Endothelial cell of umbilical vein (primary cell): ENCODE data around the gene CDCA5.
A peak's percentile ranks its signal among the peaks of the same experiment; 100 is the strongest.

Experiments
- EZH2 ChIP-seq: IDR thresholded peaks from 2 replicates; pipeline ENCODE4 v1.6.1; 2012; ENCODE audit warnings: borderline replicate concordance, low read depth, mild to moderate bottlenecking, moderate library complexity, low read length, inconsistent platforms; ENCODE audit not compliant: severe bottlenecking
- JUN ChIP-seq: IDR thresholded peaks from 2 replicates; pipeline ENCODE4 v1.6.1; 2011; ENCODE audit warnings: borderline replicate concordance, low read depth; ENCODE audit not compliant: insufficient read length, insufficient read depth
- POLR2A ChIP-seq: IDR thresholded peaks from 2 replicates; pipeline ENCODE4 v1.6.1; 2012; ENCODE audit warnings: low read depth, mild to moderate bottlenecking, control low read depth, low read length
- POLR2AphosphoS5 ChIP-seq: IDR thresholded peaks from 2 replicates; pipeline ENCODE4 v1.6.1; 2012; ENCODE audit warnings: low read depth, mild to moderate bottlenecking, control low read depth, low read length, moderate library complexity; ENCODE audit not compliant: insufficient read depth
- TF ChIP-seq, protein P1 (sequence below), 2 donors: IDR thresholded peaks; 1 replicate in 1 of 2; 2 replicates in 1 of 2; pipeline ENCODE4 v1.5.1; 2011; ENCODE audit warnings: low read length in 2 of 2, mild to moderate bottlenecking in 2 of 2, moderate library complexity in 2 of 2, control low read depth in 1 of 2, inconsistent platforms in 1 of 2, low read depth in 1 of 2; ENCODE audit not compliant: insufficient read depth in 1 of 2; ENCODE audit errors: extremely low read depth in 1 of 2
- TF ChIP-seq, protein P2 (sequence below): IDR thresholded peaks from 2 replicates; pipeline ENCODE4 v1.6.1; 2011; ENCODE audit not compliant: insufficient read depth, insufficient read length

DNA sequence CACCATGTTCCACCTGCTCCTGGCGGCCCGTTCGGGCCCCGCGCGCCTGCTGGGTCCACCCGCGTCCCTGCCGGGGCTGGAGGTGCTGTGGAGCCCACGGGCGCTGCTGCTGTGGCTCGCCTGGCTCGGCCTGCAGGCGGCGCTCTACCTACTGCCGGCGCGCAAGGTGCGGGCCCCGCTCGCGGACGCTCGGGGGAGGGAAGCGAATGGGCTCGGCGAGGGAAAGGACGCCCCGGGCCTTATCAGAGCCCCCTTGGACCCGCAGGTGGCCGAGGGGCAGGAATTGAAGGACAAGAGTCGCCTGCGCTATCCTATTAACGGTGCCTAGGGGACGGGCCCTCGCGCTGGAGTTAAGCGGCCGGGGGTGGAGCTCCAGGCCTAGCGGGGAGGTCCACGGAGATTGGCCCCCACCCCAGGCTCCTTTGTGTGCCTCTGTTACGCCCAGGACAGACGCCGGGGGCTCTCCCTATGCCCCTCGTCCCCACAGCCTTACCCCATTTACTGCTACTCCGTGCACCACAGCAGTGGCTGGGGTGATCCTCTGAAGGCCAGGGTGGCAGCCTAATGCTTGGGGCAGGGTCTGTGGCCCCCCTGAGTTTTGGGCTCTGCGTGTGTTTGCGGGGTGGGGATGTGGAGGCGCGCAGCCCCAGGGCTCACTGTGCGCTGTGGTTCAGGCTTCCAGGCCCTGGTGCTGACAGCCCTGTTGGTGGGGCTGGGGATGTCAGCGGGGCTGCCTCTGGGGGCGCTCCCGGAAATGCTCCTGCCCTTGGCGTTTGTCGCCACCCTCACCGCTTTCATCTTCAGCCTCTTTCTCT is 28.9 kb upstream of the CDCA5 start:
- TF ChIP-seq POLR2A: peak; percentile 67
- TF ChIP-seq POLR2AphosphoS5: peak; percentile 66
- TF ChIP-seq, protein P1, sequence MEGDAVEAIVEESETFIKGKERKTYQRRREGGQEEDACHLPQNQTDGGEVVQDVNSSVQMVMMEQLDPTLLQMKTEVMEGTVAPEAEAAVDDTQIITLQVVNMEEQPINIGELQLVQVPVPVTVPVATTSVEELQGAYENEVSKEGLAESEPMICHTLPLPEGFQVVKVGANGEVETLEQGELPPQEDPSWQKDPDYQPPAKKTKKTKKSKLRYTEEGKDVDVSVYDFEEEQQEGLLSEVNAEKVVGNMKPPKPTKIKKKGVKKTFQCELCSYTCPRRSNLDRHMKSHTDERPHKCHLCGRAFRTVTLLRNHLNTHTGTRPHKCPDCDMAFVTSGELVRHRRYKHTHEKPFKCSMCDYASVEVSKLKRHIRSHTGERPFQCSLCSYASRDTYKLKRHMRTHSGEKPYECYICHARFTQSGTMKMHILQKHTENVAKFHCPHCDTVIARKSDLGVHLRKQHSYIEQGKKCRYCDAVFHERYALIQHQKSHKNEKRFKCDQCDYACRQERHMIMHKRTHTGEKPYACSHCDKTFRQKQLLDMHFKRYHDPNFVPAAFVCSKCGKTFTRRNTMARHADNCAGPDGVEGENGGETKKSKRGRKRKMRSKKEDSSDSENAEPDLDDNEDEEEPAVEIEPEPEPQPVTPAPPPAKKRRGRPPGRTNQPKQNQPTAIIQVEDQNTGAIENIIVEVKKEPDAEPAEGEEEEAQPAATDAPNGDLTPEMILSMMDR (IDR thresholded peaks at IDR 0.05; ENCODE audit: extremely low read depth in 1 of 2, insufficient read depth in 1 of 2, low read depth in 1 of 2, low read length in 2 of 2): peak; percentile 91
- TF ChIP-seq, protein P2, sequence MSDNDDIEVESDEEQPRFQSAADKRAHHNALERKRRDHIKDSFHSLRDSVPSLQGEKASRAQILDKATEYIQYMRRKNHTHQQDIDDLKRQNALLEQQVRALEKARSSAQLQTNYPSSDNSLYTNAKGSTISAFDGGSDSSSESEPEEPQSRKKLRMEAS: no peak
- no peak for TF ChIP-seq EZH2
- TF ChIP-seq JUN: no peak
